HCT116 (cell line): ENCODE results near the gene SLC9C2. TPM values are rescaled to one million over a fixed set of nuclear protein-coding genes. Genes with fewer than 3 reads are reported as not detected.
"Not testable (repeated sequence)": the region's sequence is repeated elsewhere in the genome, so short reads cannot be mapped to it uniquely, and the experiment has no call there.

Source experiments
- ATAC-seq: fragments of 200-7000 bp; cut with Tn5 transposase; 2 replicates; pipeline ENCODE4 v1.9.1; 2020; ENCODE audit warnings: mild to moderate bottlenecking, moderate library complexity
- BruUV-seq: library from RNA; stranded (reverse); fragments of 400-500 nt; replicated peaks from 2 replicates; lab custom pipeline; 2021; lab: Mats Ljungman, UMichigan
- CTCF ChIA-PET: fragments of 300-600 bp; sonication (Branson Sonifier 250); formaldehyde crosslinking; loops from one replicate; lab custom pipeline; 2021; ENCODE audit warnings: antibody characterized with exemption; lab: Charles Lee
- POLR2A ChIA-PET: fragments of 300-600, 350-600 bp; sonication (Branson Sonifier 250); formaldehyde crosslinking; loops from one replicate; lab custom pipeline; 2021; ENCODE audit warnings: antibody characterized with exemption; lab: Charles Lee
- RAD21 ChIA-PET, 2 experiments: fragments of 300-600 bp; sonication (Branson Sonifier 250); formaldehyde crosslinking; loops; one replicate each; lab custom pipeline; 2023; ENCODE audit warnings: low total read pairs in 2 of 2; ENCODE audit not compliant: uncharacterized antibody in 2 of 2, unreplicated experiment in 2 of 2, low non-redundant PET in 1 of 2; lab: Charles Lee
- DNase-seq: peaks from one replicate; pipeline ENCODE4 v3.0.0-alpha.2; 2010; ENCODE audit warnings: low read depth, low spot score
- H2AFZ ChIP-seq: fragments of 200-600 bp; shearing (Covaris generic), sonication (generic); 2 replicates; pipeline ENCODE4 v1.6.1; 2017; ENCODE audit warnings: low read depth, mixed run types, mixed read lengths, antibody characterized with exemption, low read length; ENCODE audit not compliant: poor library complexity, severe bottlenecking
- H3K27ac ChIP-seq: 2 replicates; pipeline ENCODE4 v1.5.1; 2012; ENCODE audit warnings: low read depth, low read length
- H3K27me3 ChIP-seq: fragments of 200-600 bp; sonication (generic); 2 replicates; pipeline ENCODE4 v1.6.1; 2016; ENCODE audit warnings: mixed run types, low read length, mixed read lengths; ENCODE audit not compliant: insufficient read depth
- H3K36me3 ChIP-seq, 2 experiments: fragments of 200-500 bp in 1 of 2; fragments of 200-600 bp in 1 of 2; sonication (Bioruptor generic) in 1 of 2; sonication (generic) in 1 of 2; 2 replicates each; pipeline versions ENCODE4 v1.5.1 to v1.6.1; 2014 to 2016; ENCODE audit warnings: low read length in 2 of 2, inconsistent platforms in 1 of 2, mixed read lengths in 1 of 2, mixed run types in 1 of 2; ENCODE audit not compliant: insufficient read depth in 2 of 2, control insufficient read depth in 1 of 2
- H3K4me1 ChIP-seq, 2 experiments: fragments of 200-600 bp in 1 of 2; sonication (generic) in 1 of 2; 2 replicates each; pipeline versions ENCODE4 v1.5.1 to v1.6.1; 2012 to 2017; ENCODE audit warnings: low read length in 2 of 2, inconsistent platforms in 1 of 2, mild to moderate bottlenecking in 1 of 2, mixed read lengths in 1 of 2, mixed run types in 1 of 2, moderate library complexity in 1 of 2; ENCODE audit not compliant: insufficient read depth in 2 of 2, control insufficient read depth in 1 of 2
- H3K4me2 ChIP-seq: fragments of 200-600 bp; sonication (generic); 2 replicates; pipeline ENCODE4 v1.6.1; 2017; ENCODE audit warnings: mixed run types, low read length, mixed read lengths
- H3K4me3 ChIP-seq, 2 experiments: fragments of 200-600 bp in 1 of 2; sonication (generic) in 1 of 2; replicated peaks in 1 of 2; 2 replicates each; pipeline ENCODE4 v1.5.1; 2011 to 2016; ENCODE audit warnings: low read length in 2 of 2, control low read depth in 1 of 2, low read depth in 1 of 2, mild to moderate bottlenecking in 1 of 2, mixed read lengths in 1 of 2, mixed run types in 1 of 2
- H3K79me2 ChIP-seq: fragments of 200-600 bp; sonication (generic); 2 replicates; pipeline ENCODE4 v1.6.1; 2017; ENCODE audit warnings: mild to moderate bottlenecking, mixed run types, low read length, moderate library complexity, mixed read lengths; ENCODE audit not compliant: insufficient read depth
- H3K9ac ChIP-seq: fragments of 200-600 bp; sonication (generic); 2 replicates; pipeline ENCODE4 v1.6.1; 2016; ENCODE audit warnings: low read length, mixed read lengths
- H3K9me2 ChIP-seq: fragments of 200-600 bp; sonication (generic), shearing (Covaris generic); 2 replicates; pipeline ENCODE4 v1.6.1; 2017; ENCODE audit warnings: mixed run types, mild to moderate bottlenecking, moderate library complexity; ENCODE audit not compliant: insufficient read depth
- H3K9me3 ChIP-seq, 2 experiments: fragments of 200-500 bp in 1 of 2; fragments of 200-600 bp in 1 of 2; sonication (Bioruptor generic) in 1 of 2; sonication (generic) in 1 of 2; 2 replicates each; pipeline ENCODE4 v1.6.1; 2014 to 2017; ENCODE audit warnings: low read length in 2 of 2, mixed read lengths in 2 of 2, inconsistent platforms in 1 of 2, low read depth in 1 of 2, mild to moderate bottlenecking in 1 of 2, mixed run types in 1 of 2, moderate library complexity in 1 of 2; ENCODE audit not compliant: control insufficient read depth in 1 of 2, insufficient read depth in 1 of 2
- H4K20me1 ChIP-seq: fragments of 200-600 bp; sonication (generic), shearing (Covaris generic); 2 replicates; pipeline ENCODE4 v1.6.1; 2017; ENCODE audit warnings: mixed run types, mild to moderate bottlenecking, moderate library complexity; ENCODE audit not compliant: insufficient read depth
- CEBPB ChIP-seq: IDR thresholded peaks from 2 replicates; pipeline ENCODE4 v1.6.1; 2012; ENCODE audit warnings: low read depth
- EGR1 ChIP-seq: IDR thresholded peaks from 2 replicates; pipeline ENCODE4 v1.6.1; 2012; ENCODE audit warnings: low read depth
- JUND ChIP-seq: IDR thresholded peaks from 2 replicates; pipeline ENCODE4 v1.6.1; 2012
- MAX ChIP-seq: IDR thresholded peaks from 2 replicates; pipeline ENCODE4 v1.6.1; 2012
- RAD21 ChIP-seq: IDR thresholded peaks from 2 replicates; pipeline ENCODE4 v1.6.1; 2012; ENCODE audit warnings: low read depth, mild to moderate bottlenecking
- SP1 ChIP-seq: IDR thresholded peaks from 2 replicates; pipeline ENCODE4 v1.6.1; 2012; ENCODE audit warnings: low read depth
- SRF ChIP-seq: IDR thresholded peaks from 2 replicates; pipeline ENCODE4 v1.6.1; 2012; ENCODE audit warnings: low read depth
- YY1 ChIP-seq: IDR thresholded peaks from 2 replicates; pipeline ENCODE4 v1.6.1; 2011; ENCODE audit warnings: low read length, low read depth, moderate library complexity, mild to moderate bottlenecking; ENCODE audit not compliant: insufficient replicate concordance; ENCODE audit errors: extremely low read depth
- ZBTB33 ChIP-seq: IDR thresholded peaks from 2 replicates; pipeline ENCODE4 v1.6.1; 2011; ENCODE audit warnings: mild to moderate bottlenecking, low read length, moderate library complexity; ENCODE audit not compliant: insufficient replicate concordance; ENCODE audit errors: extremely low read depth
- ZFX ChIP-seq: fragments of 450-650 bp; IDR thresholded peaks from 2 replicates; pipeline ENCODE4 v1.6.1; 2017
- intact Hi-C: fragments of 100-400 bp; cut with micrococcal nuclease; formaldehyde crosslinking; loops from 2 replicates; pipeline ENCODE4 v1.10.0; 2022
- total RNA-seq: library from RNA; stranded (reverse); gene quantifications from one replicate; pipeline ENCODE4 v1.2.1, GENCODE V29; 2021; ENCODE audit not compliant: unreplicated experiment

SLC9C2 gene
- total RNA-seq, 1 experiment from 2014 or later: not detected

GRCh38 chr1:173475564-173476196 lies 127.2 kb downstream of the SLC9C2 start:
- no peak overlapping the region for H3K9ac ChIP-seq
- TF ChIP-seq EGR1 (no peak), CEBPB (no peak), YY1 (no peak), SRF (no peak), RAD21 (no peak), ZBTB33 (no peak), JUND (no peak), MAX (no peak), ZFX (no peak), SP1 (no peak)
- peak overlapping the region; percentile 86 for H3K4me2 ChIP-seq
- H2AFZ ChIP-seq: no peak overlapping the region
- peak overlapping the region; percentile 47 to 77 for H3K4me3 ChIP-seq
- ChIA-PET CTCF (no interaction called here), POLR2A (no interaction called here), RAD21 (no interaction called here)
- no peaks in the 10 kb centered on the region for H3K9me2 ChIP-seq
- DNase-seq (no peak), ATAC-seq (no peak)
- BruUV-seq: no TSS peak
- no peak overlapping the region for H3K27ac ChIP-seq
- intact Hi-C loops: loop anchor here (5.0 kb wide), 2 partner anchors 43 to 347 kb away; partner anchors contain the start of genes CENPL and DARS2
- no peaks in the 10 kb centered on the region for H3K27me3 ChIP-seq
- peaks cover 5 to 6% of the 10 kb centered on the region in 2 experiments; a peak in 2 of 4 replicates for H3K36me3 ChIP-seq
- H3K4me1 ChIP-seq: peaks cover 10 to 36% of the 10 kb centered on the region in 2 experiments
- no peaks in the 10 kb centered on the region; the same call in 1 of the 2 replicates for H4K20me1 ChIP-seq
- H3K9me3 ChIP-seq: peaks cover 0 to under 1% of the 10 kb centered on the region in 2 experiments; a peak in 1 of 4 replicates
- peaks cover 35% of the 10 kb centered on the region for H3K79me2 ChIP-seq

GRCh38 chr1:173474780-173475421 lies 128.0 kb downstream of the SLC9C2 start:
- H4K20me1 ChIP-seq, BruUV-seq, POLR2A ChIA-PET, H2AFZ ChIP-seq, DNase-seq, ATAC-seq, H3K9me2 ChIP-seq, H3K9me3 ChIP-seq, H3K36me3 ChIP-seq, CTCF ChIA-PET, H3K4me3 ChIP-seq, H3K4me2 ChIP-seq, H3K27ac ChIP-seq, RAD21 ChIA-PET, H3K9ac ChIP-seq, H3K27me3 ChIP-seq: not testable (repeated sequence)
- intact Hi-C loops: loop anchor here (5.0 kb wide), 2 partner anchors 43 to 347 kb away; partner anchors contain the start of genes CENPL and DARS2
- peaks cover 10 to 36% of the 10 kb centered on the region in 2 experiments for H3K4me1 ChIP-seq
- peaks cover 27% of the 10 kb centered on the region for H3K79me2 ChIP-seq
